NCI-H69 (cell line): ENCODE measurements around the gene LRRC41.
"Not testable (repeated sequence)": the region's sequence is repeated elsewhere in the genome, so short reads cannot be mapped to it uniquely, and the experiment has no call there.

ENCODE experiments used
- DNase-seq: peaks from one replicate; lab custom pipeline; 2025; lab: John Stamatoyannopoulos, UW

Gene LRRC41

DNA sequence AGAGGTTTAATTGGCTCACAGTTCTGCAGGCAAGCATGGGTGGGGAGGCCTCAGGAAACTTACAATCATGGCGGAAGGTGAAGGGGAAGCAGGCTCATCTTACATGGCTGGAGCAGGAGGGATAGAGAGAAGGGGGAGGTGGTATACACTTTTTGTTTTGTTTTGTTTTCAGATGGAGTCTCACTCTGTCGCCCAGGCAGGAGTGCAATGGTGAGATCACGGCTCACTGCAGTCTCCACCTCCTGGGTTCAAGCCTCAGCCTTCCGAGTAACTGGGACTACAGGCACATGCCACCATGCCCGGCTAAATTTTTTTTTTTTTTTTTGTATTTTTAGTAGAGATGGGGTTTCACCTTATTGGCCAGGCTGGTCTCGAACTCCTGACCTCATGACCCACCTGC lies 18.8 kb upstream of the LRRC41 start:
- not testable (repeated sequence) for DNase-seq

DNA sequence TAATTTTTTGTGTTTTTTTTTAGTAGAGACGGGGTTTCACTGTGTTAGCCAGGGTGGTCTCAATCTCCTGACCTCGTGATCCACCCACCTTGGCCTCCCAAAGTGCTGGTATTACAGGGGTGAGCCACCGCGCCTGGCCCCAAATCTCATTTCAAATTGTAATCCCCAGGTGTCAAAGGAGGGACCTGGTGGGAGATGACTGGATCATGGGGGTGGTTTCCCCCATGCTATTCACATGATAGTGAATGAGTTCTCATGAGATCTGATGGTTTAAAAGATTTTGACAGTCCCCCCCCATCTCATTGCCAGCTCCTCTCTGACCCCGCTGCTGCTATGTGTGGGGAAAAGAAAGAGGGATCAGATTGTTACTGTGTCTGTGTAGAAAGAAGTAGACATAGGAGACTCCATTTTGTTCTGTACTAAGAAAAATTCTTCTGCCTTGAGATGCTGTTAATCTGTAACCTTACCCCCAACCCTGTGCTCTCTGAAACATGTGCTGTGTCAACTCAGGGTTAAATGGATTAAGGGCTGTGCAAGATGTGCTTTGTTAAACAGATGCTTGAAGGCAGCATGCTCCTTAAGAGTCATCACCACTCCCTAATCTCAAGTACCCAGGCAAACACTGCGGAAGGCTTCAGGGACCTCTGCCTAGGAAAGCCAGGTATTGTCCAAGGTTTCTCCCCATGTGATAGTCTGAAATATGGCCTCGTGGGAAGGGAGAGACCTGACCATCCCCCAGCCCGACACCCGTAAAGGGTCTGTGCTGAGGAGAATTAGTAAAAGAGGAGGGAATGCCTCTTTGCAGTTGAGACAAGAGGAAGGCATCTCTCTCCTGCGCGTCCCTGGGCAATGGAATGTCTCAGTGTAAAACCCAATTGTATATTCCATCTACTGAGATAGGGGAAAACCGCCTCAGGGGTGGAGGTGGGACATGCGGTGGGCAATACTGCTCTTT lies 16.8 kb upstream of the LRRC41 start:
- DNase-seq = not testable (repeated sequence)

DNA sequence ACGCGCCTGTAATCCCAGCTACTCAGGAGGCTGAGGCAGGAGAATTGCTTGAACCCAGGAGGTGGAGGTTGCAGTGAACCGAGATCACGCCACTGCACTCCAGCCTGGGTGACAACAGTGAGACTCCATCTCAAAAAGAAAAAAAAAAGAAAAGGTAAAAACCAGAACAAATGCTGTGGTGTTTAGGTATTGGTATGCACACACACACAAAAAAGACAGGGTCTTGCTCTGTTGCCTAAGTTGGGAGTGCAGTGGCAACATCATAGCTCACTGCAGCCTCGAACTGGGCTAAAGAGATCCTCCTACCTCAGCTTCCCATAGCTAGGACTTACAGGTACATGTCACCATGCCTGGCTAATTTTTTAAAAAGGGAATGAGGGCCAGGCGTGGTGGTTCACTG lies 15.9 kb upstream of the LRRC41 start:
- not testable (repeated sequence) for DNase-seq

DNA sequence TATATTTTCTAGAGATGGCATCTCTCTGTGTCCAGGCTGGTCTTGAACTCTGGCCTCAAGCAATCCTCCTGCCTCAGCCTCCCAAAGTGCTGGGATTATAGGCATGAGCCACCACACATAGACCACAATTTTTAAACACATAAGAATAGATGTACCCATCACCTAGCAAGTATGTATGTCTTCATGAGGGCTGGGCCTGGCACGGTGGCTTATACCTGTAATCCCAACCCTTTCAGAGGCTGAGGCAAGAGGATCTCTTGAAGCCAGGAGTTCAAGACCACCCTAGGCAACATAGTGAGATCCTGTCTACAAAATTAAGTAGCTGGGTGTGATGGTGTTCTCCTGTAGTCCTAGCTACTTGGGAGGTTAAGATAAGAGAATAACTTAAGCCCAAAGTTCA lies 13.9 kb upstream of the LRRC41 start:
- no peak for DNase-seq

DNA sequence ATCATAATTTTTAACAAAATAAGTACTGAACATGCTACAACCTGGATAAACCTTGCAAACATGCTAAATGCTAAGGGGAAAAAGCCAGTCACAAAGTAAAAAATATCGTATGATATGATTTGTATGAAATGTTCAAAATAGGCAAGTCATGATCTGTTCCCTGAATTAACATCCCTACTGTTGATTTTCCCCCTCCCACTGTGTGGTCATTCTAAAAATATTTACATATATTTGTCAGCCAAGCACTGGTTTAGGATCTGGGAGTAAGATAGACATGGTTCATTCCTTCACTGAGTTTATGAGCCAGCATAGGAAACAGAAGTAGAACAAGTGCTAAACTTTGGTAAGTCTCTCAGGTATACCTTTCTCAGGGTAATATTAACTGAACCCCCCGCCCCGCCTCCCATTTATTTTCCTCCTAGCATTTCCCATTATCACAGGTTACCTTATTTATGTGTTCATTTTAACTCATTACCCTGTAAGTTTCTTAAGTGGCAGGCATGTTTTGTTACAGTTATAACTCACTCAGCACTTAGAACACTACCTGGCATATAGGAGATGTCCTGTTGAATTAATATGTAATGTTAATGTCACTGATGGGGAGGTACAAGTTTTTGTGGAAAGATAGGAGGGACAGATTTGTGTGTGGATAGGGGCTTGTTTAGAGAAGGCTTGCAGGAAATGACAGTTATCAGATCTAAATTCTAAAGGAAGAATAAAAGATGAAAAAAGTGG lies 12.4 kb upstream of the LRRC41 start:
- DNase-seq = no peak

DNA sequence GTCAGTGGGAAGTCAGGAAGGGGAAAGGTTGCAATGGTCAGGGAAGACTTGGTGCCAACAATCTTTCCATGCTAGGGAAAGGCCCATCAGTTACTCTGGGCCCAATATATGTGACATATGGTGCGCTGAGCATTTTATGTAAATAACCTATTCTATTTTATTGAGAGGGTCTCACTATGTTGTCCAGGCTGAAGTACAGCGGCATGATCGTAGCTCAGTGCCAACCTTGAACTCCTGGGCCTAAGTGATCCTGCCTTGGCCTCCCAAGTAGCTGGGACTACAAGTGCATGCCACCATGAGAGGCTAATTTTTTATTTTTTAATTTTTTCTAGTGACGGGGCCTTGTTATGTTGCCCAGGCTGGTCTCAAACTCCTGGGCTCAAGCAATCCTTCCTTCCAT lies 6.9 kb upstream of the LRRC41 start:
- DNase-seq = no peak

DNA sequence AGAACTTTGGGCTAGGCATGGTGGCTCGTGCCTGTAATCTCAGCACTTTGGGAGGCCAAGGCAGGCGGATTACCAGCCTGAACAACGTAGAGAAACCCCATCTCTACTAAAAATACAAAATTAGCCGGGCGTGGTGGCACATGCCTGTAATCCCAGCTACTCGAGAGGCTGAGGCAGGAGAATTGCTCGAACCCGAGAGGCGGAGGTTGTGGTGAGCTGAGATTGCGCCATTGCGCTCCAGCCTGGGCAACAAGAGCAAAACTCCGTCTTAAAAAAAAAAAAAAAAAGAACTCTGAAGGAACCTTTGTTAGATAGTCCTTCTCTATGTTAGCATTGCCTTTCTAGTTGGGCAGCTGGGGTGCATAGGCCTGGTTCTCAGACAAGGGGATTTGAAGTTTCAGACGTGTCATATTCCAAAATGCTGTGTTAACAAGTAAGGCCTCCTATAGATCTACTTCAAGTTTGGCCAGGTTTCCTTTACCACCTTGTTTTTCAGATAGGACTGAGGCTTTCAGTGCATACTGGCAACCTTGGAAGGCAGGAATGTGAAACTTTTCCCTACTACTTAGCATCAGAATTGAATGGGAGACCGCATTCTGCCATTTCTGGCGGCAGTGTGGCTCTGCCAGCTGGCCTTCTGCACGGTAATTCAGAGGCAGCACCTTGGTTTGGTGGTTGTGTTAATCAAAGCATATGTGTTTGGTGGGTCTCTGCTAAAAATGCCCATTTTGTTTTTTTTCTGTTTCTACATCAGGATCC lies 6.2 kb upstream of the LRRC41 start:
- DNase-seq = no peak

DNA sequence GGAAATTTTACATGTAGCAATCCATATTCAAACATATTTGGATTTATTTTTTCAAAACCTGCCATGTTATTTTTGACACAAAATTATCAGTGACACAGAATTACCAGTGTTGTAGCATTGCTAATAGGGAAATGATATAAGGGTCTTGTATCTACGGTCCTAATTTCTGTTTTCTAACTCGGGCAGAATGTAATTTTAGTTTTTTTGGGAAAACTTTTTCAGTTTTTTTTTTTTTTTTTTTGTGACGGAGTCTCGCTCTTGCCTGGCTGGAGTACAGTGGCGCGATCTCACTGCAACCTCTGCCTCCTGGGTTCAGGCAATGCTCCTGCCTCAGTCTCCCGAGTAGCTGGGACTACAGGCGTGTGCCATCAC lies 2.7 kb upstream of the LRRC41 start:
- DNase-seq = no peak

DNA sequence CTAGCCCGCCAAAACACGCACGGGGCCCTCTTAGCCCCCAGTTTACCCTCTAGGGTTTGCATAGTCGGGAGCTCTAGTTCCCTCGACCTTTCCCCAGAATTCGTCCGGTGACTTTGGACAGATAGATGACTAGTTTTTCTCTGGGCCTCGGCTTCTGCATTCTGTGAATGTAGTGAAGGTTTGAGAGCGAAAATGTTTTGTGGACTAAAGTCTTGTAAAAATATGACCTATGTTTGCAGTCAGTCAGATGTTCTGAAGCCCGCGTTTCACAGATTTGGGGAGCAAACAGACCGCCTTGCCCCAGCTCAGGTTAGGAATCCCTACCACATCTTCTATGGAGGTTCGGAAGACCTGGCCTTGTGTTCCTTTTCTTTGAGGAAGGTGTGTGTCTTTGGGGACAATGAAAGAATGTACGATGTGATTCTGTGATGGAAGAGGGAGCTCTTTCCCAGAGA lies 483 bp upstream of the LRRC41 start:
- DNase-seq = peak; percentile 16

DNA sequence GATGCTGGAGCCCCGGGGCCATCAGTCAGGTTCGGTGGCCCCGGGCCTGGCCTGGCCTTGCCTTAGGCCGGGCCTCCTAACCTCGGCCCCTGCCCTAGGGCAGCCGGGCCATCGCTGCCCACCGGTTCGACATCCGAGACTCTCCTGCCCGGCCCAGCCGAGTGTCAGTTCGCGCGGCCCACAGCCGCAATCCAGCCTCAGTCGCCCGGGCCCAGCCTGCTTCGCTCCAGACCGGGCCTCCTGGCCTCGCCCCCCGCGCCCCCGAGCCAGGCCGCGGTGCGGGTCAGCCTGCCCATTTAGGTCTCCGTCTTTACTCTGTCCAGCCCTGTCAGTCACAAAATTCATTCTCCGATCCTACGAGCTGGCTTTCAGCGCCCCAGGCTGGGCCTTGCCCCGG lies 777 bp downstream of the LRRC41 start:
- DNase-seq = peak; percentile 47

DNA sequence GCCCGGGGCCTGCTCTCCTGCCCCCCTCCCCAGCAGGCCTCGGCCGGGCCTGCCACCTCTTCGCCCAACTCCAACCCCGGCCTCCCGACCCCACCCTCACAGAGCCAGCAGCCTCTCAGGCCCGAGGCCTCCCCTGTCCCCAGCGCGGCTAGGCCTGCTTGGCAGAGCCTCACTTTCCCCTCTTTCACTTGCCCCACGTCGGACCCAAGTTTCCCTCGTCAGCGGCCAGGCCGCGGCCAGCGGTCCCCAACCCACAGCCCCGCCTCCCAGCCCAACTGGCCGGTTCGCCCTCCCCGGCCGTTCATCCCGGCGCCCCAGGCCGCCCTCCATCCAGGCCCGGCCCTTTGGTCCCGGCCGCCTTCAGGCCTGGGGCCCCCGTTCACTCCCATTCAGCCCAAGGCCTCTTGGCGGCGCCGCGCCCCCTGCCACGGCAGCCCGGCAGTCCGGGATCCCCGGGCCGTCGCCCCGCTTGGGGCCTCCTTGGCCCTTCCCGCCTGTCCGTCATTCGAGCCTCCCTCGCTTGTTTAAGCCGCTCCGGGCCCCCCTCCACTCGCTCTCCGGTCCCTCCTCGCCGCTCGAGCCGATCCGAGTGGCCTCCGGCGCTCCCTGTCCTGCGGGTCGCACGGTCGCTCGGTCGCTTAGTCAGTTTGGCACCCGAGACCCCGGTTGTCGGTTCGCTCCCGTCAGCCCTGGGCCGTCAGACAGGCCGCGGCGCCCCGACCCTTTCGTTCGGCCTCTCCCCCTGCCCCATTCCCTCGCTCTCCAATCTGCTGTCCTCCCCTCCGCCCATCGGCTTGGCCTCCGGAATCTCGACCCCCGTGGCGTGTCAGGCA lies 1.4 kb downstream of the LRRC41 start:
- peak; percentile 55 for DNase-seq

DNA sequence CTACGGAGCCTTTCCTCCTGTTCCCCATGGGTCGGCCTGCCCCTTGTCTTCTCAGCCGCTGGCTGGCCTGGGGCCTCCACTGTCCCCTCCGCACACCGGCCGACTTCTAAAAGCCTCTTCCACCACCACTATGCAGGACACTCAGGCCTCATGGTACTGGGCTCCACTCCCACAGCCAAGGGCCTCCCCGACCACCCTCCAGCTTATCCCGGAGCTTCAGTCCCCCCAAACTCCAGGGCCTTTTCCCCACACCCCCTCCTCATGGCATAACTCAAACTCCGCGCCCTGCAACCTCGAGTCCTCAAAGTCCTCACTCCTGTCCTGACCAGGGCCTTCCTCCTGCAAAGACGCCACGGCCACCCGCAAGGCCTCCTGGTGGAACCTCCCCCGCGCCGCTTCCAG lies 2.0 kb downstream of the LRRC41 start:
- no peak for DNase-seq

DNA sequence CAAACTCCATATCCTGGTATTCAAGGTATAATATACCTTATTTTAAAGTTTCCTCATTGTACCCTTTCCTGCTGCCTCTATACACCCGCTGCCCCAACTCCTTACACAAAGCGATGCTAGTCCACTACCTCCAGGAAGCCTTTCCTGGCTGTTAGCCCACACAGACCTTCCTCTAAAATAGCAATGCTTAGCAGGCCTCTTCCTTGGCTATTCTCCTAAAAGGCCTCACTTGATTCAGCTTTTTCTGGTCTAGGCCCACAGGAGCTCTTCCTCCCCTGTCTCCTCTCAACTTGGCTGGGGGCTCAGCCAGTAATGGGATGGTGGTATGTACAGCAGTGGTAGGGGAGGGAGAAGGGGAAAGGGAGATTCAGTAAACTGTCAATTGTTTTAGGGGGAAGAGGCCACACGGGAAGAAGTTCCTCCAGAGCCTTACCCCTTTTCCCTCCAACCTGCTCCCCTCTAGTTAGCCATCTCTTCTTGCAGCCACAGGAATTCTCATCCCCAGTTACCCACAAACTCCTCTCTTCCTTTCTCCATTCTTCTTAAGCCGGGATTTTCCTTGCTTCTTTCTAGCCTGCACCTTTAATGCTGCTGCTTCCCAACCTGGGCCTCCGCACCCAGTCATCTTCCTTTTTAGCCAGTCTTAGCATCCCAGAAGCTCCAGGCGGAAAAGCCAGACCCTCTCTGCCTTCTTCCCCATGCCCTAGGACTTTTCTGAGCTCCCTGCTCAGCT lies 2.6 kb downstream of the LRRC41 start:
- no peak for DNase-seq

DNA sequence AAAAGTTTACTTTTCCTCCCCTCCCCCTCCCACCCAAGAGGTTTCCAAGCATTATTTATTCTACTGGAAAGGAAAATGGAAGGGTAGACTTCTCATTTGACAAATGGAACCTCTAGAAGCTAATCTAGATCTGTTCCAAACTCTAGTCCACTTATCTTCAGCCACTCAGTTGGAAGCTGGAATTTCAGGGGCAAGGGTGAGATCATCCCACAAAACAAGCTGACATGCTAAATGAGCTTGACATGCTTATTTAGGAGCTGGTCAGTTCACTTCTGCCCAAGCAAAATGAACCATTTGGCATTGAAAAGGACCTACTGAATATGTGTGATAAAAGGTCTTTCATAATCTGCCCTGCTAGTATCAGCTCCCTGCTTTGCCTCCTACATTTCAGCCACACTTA lies 5.0 kb downstream of the LRRC41 start:
- no peak for DNase-seq

DNA sequence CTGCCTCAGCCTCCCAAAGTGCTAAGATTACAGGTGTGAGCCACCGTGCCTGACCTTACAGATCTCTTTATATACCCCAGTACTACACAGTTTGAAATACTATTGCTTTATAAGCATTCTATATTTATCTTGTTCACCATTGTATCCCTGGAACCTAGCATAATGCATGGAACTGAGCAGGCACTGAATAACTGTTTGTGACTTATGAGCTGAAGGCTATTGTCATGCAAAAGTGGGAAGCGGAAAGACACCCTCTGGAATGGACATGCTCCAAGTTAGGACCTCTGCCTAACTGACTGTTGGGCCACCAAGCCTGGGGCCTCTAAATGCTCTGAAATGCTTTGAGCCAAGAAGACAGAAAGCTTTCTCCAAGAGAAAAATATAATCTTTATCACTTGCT lies 8.1 kb downstream of the LRRC41 start:
- DNase-seq = no peak

DNA sequence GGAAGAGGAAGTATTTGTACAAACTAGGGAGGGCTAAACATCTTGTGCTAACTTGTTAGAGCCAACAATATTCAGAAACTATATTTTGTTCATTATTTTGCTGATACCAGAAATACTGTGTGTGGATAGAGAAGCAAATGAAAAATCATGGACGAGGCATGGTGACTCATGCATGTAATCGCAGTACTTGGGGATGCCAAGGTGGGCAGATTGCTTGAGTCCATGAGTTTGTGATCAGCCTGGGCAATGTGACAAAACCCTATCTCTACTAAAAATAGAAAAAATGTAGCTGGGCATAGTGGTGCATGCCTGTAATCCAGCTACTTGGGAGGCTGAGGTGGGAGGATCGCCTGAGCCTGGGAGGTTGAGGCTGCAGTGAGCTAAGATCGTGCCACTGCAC lies 13.4 kb downstream of the LRRC41 start:
- no peak for DNase-seq

DNA sequence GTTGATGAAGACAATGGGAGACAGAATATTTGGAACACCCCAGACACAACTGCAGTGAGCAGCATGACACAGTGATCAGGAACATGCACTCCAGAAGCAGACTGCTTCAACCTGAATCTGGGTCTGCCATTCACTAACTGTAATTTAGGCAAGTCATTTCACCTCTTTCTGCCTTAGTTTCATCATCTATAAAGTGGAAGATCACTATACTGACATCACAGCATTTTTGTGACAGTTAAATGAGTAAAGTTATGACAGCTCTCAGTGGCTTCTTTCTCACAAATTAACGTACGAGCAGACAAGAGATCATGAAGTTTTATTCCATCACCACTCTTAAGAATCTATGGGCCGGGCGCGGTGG lies 14.3 kb downstream of the LRRC41 start:
- no peak for DNase-seq

DNA sequence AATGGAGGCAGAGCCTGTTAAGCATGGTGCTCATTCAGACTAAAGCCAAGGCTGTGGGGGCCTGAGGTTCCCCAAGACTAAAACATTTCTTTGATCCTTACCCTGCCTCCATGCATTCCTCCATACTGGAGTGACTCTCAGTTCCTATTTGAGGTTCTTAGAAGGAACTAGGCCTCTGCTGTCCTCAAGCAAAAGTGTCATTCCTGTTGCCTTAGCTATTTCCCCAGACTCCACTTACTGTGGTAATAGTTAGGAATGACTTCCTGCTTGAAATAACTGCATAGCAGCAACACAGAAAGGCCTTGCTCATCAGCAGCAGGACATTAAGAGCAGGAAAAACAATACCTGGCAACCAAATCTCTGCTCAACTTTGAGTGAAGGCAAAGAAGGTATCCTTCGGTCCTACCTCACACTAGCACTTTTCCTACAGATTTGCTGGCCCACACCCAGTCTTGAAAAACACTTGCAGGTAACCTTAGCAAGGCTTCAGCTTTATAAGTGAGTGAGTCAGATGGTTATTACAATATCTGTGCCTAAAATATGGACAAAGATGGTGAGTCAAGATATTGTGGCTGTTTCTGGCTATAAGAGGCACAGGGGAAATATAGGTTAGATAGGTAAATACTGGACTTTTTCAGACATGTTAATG lies 14.8 kb downstream of the LRRC41 start:
- peak; percentile 3 for DNase-seq

DNA sequence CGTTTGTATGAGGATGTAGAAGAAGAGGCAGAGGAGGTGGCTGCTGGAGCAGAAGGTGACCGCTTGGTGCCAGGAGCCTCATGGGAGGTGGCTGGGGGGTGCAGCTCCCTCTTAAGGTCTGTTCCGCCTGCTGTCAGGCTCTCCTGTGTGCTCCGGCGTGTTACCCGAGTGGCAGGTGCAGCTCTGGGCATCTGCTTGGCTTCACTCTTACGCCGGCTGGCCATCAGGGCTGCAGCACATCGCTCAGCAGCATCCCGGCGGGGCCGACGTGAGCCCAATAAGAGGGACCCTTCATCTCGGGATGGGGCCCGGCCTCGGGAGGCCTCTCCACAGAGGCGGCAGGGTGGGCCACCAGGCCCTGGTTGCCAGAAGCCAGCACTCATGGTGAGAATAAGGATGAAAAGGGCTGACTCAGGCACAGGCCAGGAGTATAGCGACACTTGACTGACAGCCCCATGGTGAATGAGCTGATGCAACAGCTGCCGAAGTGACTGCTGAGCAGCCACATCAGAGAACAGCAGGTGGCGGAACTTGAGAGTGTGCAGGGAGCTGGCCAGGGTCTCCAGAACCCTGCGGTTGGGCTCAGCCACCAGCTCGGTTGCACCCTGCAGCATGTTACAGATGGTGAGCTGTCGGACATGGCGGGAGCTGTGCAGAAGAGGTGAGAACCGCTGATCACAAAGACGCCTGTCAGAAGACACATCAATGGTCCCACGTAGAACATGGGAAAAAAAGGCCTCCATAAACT lies 17.5 kb downstream of the LRRC41 start:
- no peak for DNase-seq
